ENCODE measurements around the gene FBRSL1. TPM values are rescaled to one million over a fixed set of nuclear protein-coding genes. Genes with fewer than 3 reads are reported as not detected.

The FBRSL1 gene
- total and polyA plus RNA-seq, 9 of the 15 experiments (the other 6 are each of a cell fraction or from before 2014, with no cell fraction given): 0.24 to 129 (median 7.3) TPM

DNA sequence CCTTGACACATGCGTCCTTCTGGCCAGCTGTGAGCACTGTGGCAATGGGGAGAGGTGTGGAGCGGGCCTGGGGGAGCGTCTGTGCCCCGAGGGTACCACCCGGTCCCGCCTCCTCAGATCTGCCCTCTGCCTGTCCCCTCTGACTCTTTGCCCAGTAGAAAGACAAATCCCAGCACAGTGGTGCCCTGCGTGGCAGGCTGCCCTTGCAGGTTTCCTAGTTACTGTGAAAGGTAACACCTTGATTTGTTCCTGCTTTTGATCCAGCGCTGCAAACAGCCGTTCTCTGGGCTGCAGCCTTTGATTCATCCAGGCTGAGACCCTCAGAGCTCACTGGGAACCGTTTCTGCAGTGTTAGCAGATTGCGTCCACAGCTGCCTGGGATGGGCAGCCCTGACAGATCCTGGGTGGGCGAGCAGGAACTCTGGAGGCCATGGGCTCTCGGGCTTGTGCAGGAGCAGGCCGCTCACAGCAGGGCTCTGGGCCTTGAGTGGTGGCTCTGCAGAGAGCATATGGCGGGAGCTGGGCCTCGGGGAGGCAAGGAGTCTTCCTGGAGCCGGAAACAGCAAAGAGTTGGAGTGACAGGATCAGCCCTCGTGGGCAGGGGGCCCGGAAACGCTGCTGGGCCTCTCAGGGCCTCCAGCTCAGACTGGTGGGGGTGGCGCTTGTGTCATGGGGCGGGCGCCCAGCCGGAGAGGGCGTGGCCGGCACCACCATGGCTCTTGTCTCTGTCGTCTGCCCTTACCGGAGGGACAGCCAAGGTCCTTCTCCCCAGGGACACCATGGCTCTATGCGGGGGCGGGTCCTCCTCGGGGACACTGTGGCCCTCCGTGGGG, 16.6 kb downstream of the FBRSL1 start:
- Histone ChIP-seq H3K79me2 (ENCODE audit: control insufficient read depth, insufficient read depth, low read length) (peaks cover 61% of the 10 kb centered on the region), H3K4me1 (replicated peaks in 1 of 2; ENCODE audit: control insufficient read depth in 2 of 2, insufficient read depth in 2 of 2, low read length in 2 of 2) (peaks cover 12 to 88% of the 10 kb centered on the region in 2 experiments; a peak in 4 of 5 replicates), H3K4me3 (no peak overlapping the region), H3K9me1 (ENCODE audit: control insufficient read depth, insufficient read depth, low read length) (peaks cover 27% of the 10 kb centered on the region), H3K9me3 (replicated peaks; ENCODE audit: control insufficient read depth, insufficient read depth, low read depth, low read length) (no peaks in the 10 kb centered on the region), H4K20me1 (replicated peaks; ENCODE audit: control insufficient read depth, insufficient read depth, low read length) (peaks cover 57% of the 10 kb centered on the region), H3K4me2 (ENCODE audit: insufficient read depth, low read length) (0 out of 2 replicates have a peak overlapping the region, but pooled peaks have one; percentile 11), H3K36me3 (ENCODE audit: control insufficient read depth, insufficient read depth, low read length) (peaks cover 25% of the 10 kb centered on the region; the same call in 1 of the 3 replicates), H3K27ac (ENCODE audit: extremely low read depth, low read depth, low read length) (no peak overlapping the region), H3K9ac (ENCODE audit: insufficient read depth in 1 of 2, low read depth in 2 of 2, low read length in 2 of 2) (peak overlapping the region in 1 of 2 experiments; percentile 84; a peak in 3 of 4 replicates), H3K27me3 (ENCODE audit: control insufficient read depth in 2 of 2, insufficient read depth in 2 of 2, low read length in 2 of 2) (no peaks in the 10 kb centered on the region), H2AFZ (ENCODE audit: low read depth, low read length) (no peak overlapping the region)
- DNase-seq (ENCODE audit: extremely low read depth in 1 of 4, low spot score in 3 of 4): peak; percentile 46 to 64 (median 60)
- no TSS peak for BruUV-seq (replicated peaks)
- ChIA-PET CTCF (ENCODE audit: low intra/inter-chr PET ratio) (no interaction called here), POLR2A (interaction anchor here (2.0 kb wide), 1 partner anchor 14 kb away, joined by 7 read pairs; no protein-coding TSS in a partner anchor)
- in situ Hi-C loops (cut with MboI): no loop called here
- 69% methylated on average over 23 of the region's 32 CpGs for WGBS (ENCODE audit: insufficient coverage, low coverage, missing lambda C conversion rate)
- ATAC-seq: peak; percentile 58
- FAIRE-seq: no peak
- intact Hi-C loops (cut with micrococcal nuclease): no loop called here
- TF ChIP-seq EGR1 (conservative IDR thresholded peaks at IDR 0.05) (peak; percentile 68), TGIF2 (CRISPR knock-in tag; IDR thresholded peaks at IDR 0.05) (no peak), CREB1 (IDR thresholded peaks at IDR 0.05) (no peak), CREB1 (CRISPR knock-in tag; IDR thresholded peaks at IDR 0.05) (0 out of 2 replicates have a peak, but pooled peaks have one; percentile 22), GABPA (tag; conservative IDR thresholded peaks at IDR 0.05; ENCODE audit: low read depth) (peak; percentile 30; the same call in 1 of the 2 replicates), ZNF316 (IDR thresholded peaks at IDR 0.05) (0 out of 2 replicates have a peak, but pooled peaks have one; percentile 19)
- TF ChIP-seq, protein P1, sequence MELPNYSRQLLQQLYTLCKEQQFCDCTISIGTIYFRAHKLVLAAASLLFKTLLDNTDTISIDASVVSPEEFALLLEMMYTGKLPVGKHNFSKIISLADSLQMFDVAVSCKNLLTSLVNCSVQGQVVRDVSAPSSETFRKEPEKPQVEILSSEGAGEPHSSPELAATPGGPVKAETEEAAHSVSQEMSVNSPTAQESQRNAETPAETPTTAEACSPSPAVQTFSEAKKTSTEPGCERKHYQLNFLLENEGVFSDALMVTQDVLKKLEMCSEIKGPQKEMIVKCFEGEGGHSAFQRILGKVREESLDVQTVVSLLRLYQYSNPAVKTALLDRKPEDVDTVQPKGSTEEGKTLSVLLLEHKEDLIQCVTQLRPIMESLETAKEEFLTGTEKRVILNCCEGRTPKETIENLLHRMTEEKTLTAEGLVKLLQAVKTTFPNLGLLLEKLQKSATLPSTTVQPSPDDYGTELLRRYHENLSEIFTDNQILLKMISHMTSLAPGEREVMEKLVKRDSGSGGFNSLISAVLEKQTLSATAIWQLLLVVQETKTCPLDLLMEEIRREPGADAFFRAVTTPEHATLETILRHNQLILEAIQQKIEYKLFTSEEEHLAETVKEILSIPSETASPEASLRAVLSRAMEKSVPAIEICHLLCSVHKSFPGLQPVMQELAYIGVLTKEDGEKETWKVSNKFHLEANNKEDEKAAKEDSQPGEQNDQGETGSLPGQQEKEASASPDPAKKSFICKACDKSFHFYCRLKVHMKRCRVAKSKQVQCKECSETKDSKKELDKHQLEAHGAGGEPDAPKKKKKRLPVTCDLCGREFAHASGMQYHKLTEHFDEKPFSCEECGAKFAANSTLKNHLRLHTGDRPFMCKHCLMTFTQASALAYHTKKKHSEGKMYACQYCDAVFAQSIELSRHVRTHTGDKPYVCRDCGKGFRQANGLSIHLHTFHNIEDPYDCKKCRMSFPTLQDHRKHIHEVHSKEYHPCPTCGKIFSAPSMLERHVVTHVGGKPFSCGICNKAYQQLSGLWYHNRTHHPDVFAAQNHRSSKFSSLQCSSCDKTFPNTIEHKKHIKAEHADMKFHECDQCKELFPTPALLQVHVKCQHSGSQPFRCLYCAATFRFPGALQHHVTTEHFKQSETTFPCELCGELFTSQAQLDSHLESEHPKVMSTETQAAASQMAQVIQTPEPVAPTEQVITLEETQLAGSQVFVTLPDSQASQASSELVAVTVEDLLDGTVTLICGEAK (IDR thresholded peaks at IDR 0.05): 0 out of 2 replicates have a peak, but pooled peaks have one; percentile 17
- TF ChIP-seq, protein P1 (CRISPR knock-in tag; IDR thresholded peaks at IDR 0.05): no peak
- TF ChIP-seq, protein P2, sequence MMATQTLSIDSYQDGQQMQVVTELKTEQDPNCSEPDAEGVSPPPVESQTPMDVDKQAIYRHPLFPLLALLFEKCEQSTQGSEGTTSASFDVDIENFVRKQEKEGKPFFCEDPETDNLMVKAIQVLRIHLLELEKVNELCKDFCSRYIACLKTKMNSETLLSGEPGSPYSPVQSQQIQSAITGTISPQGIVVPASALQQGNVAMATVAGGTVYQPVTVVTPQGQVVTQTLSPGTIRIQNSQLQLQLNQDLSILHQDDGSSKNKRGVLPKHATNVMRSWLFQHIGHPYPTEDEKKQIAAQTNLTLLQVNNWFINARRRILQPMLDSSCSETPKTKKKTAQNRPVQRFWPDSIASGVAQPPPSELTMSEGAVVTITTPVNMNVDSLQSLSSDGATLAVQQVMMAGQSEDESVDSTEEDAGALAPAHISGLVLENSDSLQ (IDR thresholded peaks at IDR 0.05): peak; percentile 85
